Nephron (organoid): ENCODE measurements around the gene MTX2.
"Not testable (repeated sequence)": the region's sequence is repeated elsewhere in the genome, so short reads cannot be mapped to it uniquely, and the experiment has no call there.

Experiments used
- H3K27ac Mint-ChIP-seq, 3 experiments: 2 replicates each; pipeline ENCODE4 v1.8.0; 2020; ENCODE audit warnings: mixed read lengths in 3 of 3, mild to moderate bottlenecking in 2 of 3, moderate library complexity in 1 of 3
- H3K27me3 Mint-ChIP-seq: 2 replicates; pipeline ENCODE4 v1.8.0; 2021; ENCODE audit warnings: low read depth, mild to moderate bottlenecking, moderate library complexity, mixed read lengths
- H3K36me3 Mint-ChIP-seq: 2 replicates; pipeline ENCODE4 v1.8.0; 2020; ENCODE audit warnings: low read depth, mixed read lengths
- H3K4me1 Mint-ChIP-seq: 2 replicates; pipeline ENCODE4 v1.8.0; 2020; ENCODE audit warnings: mixed read lengths
- H3K4me3 Mint-ChIP-seq, 3 experiments: 2 replicates each; pipeline ENCODE4 v1.8.0; 2020; ENCODE audit warnings: mild to moderate bottlenecking in 3 of 3, mixed read lengths in 3 of 3, moderate library complexity in 2 of 3
- H3K9me3 Mint-ChIP-seq: 2 replicates; pipeline ENCODE4 v1.8.0; 2020; ENCODE audit warnings: mixed read lengths
- TF ChIP-seq, protein P1 (sequence below), 3 experiments: fragments of 200-600 bp; sonication (generic); IDR thresholded peaks; one replicate each; pipeline ENCODE4 v1.5.0; 2021; ENCODE audit warnings: antibody characterized with exemption in 3 of 3; ENCODE audit not compliant: unreplicated experiment in 3 of 3

The MTX2 gene

DNA sequence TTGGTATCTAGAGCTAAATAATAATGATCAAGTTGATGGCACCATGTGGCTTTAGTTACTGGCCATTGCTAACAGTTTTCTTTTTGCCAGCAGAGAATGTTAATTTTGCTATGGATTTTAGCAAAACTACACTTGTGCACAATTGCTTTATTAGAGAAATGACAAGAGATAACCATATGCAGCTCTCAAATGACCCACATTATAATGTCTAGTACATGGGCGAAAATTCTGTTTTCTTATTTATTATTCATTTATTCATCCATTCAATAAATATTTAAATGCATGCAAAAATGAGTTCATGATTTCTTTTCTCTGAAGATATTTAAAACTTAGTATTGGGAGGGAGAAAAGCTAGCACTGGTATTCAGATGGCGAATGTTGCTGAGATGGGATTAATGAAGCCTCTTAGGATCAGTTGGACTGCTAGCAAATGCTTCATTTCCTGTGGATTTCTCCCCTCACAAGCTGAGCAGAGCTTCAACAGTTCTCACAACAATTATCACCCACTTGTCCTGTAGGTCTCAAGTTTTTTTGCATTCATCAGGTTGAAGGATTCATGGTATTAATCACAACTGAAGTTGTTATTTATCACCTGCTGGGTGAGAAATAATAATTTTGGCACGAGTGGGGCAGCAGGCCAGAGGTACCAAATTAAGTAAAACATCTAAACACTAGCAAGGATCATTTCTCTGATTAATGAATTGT is 95.2 kb downstream of the MTX2 start:
- Mint-ChIP-seq H3K4me1 (no peaks in the 10 kb centered on the region), H3K36me3 (peaks cover 4% of the 10 kb centered on the region), H3K9me3 (peaks cover 13% of the 10 kb centered on the region), H3K27me3 (no peaks in the 10 kb centered on the region), H3K27ac (no peak overlapping the region), H3K4me3 (no peak overlapping the region)
- TF ChIP-seq, protein P1, sequence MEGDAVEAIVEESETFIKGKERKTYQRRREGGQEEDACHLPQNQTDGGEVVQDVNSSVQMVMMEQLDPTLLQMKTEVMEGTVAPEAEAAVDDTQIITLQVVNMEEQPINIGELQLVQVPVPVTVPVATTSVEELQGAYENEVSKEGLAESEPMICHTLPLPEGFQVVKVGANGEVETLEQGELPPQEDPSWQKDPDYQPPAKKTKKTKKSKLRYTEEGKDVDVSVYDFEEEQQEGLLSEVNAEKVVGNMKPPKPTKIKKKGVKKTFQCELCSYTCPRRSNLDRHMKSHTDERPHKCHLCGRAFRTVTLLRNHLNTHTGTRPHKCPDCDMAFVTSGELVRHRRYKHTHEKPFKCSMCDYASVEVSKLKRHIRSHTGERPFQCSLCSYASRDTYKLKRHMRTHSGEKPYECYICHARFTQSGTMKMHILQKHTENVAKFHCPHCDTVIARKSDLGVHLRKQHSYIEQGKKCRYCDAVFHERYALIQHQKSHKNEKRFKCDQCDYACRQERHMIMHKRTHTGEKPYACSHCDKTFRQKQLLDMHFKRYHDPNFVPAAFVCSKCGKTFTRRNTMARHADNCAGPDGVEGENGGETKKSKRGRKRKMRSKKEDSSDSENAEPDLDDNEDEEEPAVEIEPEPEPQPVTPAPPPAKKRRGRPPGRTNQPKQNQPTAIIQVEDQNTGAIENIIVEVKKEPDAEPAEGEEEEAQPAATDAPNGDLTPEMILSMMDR (IDR thresholded peaks at IDR 0.05; ENCODE audit: unreplicated experiment in 3 of 3): no peak

GRCh38 chr2:176368349-176368748 is 99.1 kb downstream of the MTX2 start:
- Mint-ChIP-seq H3K27ac (no peak overlapping the region), H3K36me3 (peaks cover 4% of the 10 kb centered on the region), H3K4me1 (no peaks in the 10 kb centered on the region), H3K9me3 (peaks cover 13% of the 10 kb centered on the region), H3K27me3 (no peaks in the 10 kb centered on the region), H3K4me3 (no peak overlapping the region)
- TF ChIP-seq, protein P1 (IDR thresholded peaks at IDR 0.05; ENCODE audit: unreplicated experiment in 3 of 3): no peak

GRCh38 chr2:176370467-176371171 is 101.4 kb downstream of the MTX2 start:
- Mint-ChIP-seq H3K27ac (no peak overlapping the region), H3K27me3 (no peaks in the 10 kb centered on the region), H3K9me3 (peaks cover 13% of the 10 kb centered on the region)

DNA sequence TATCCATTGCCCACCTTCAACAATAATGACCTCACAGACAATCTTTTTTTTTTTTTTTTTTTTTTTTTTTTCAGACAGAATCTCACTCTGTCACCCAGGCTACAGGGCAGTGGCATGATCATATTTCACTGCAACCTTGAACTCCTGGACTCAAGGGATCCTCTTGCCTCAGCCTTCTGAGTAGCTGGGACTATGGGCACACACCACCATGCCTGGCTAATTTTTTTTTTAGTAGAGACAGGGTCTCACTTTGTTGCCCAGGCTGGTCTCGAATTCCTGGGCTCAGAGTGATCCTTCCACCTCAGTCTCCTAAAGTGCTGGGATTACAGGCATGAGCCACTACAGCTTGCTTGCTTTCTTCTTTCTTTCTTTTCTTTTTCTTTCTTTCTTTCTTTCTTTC is 103.9 kb downstream of the MTX2 start:
- not testable (repeated sequence) for H3K9me3 Mint-ChIP-seq, H3K4me1 Mint-ChIP-seq, H3K27ac Mint-ChIP-seq, H3K4me3 Mint-ChIP-seq, H3K36me3 Mint-ChIP-seq, H3K27me3 Mint-ChIP-seq

More at GRCh38 chr2:176370467-176371171, 101.4 kb downstream of the MTX2 start:
- Mint-ChIP-seq H3K36me3 (peaks cover 4% of the 10 kb centered on the region), H3K4me1 (no peaks in the 10 kb centered on the region), H3K4me3 (no peak overlapping the region)
- TF ChIP-seq, protein P1 (IDR thresholded peaks at IDR 0.05; ENCODE audit: unreplicated experiment in 3 of 3): no peak

GRCh38 chr2:176378323-176378722 is 109.1 kb downstream of the MTX2 start:
- peaks cover 11% of the 10 kb centered on the region for H3K36me3 Mint-ChIP-seq
- peaks cover 12% of the 10 kb centered on the region for H3K9me3 Mint-ChIP-seq
- TF ChIP-seq, protein P1 (IDR thresholded peaks at IDR 0.05; ENCODE audit: unreplicated experiment in 3 of 3): no peak
- no peak overlapping the region for H3K4me3 Mint-ChIP-seq
- no peak overlapping the region for H3K27ac Mint-ChIP-seq
- no peaks in the 10 kb centered on the region for H3K4me1 Mint-ChIP-seq
- H3K27me3 Mint-ChIP-seq: no peaks in the 10 kb centered on the region

DNA sequence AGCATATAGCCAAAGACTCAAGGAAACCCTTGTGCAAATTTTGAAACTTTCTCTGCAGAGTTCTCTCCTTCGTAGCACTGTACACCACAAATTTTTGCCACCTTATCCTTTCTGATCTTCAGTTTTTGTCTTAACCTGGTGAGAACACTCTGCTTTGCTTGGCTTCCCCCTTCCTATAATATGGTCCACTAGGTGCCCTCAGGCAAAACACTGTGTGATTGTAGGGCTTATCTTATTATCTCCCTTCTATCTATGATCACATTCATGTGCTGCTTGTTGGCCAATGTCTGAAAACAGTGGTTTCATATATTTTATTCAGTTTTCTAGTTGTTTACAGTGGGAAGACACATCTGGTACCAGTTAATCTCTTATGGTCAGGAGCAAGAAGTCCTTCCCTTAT is 111.1 kb downstream of the MTX2 start:
- Mint-ChIP-seq H3K27me3 (no peaks in the 10 kb centered on the region), H3K4me1 (no peaks in the 10 kb centered on the region), H3K36me3 (peaks cover 11% of the 10 kb centered on the region), H3K4me3 (no peak overlapping the region), H3K9me3 (peaks cover 12% of the 10 kb centered on the region), H3K27ac (no peak overlapping the region)
- TF ChIP-seq, protein P1 (IDR thresholded peaks at IDR 0.05; ENCODE audit: unreplicated experiment in 3 of 3): no peak
